GM21737 (cell line): ENCODE measurements around the gene IRF1.
A peak's percentile ranks its signal among the peaks of the same experiment; 100 is the strongest.
"Not testable (repeated sequence)": the region's sequence is repeated elsewhere in the genome, so short reads cannot be mapped to it uniquely, and the experiment has no call there.

ENCODE experiments used
- ATAC-seq: cut with Tn5 transposase; IDR thresholded peaks from one replicate; pipeline ENCODE4 v1.9.1; 2021; ENCODE audit warnings: mild to moderate bottlenecking, moderate library complexity; ENCODE audit not compliant: unreplicated experiment

The IRF1 gene

GRCh38 chr5:132490484-132491367 is at the start of gene IRF1:
Gene IRF1 (minus strand): TSS chr5:132490773. CDS start chr5:132489478, 1,295 bp downstream.
- peak; percentile 77 for ATAC-seq

- ATAC-seq = no peak
These were observed 49.6 kb upstream of the IRF1 start for GRCh38 chr5:132540149-132540548.

GRCh38 chr5:132539716-132540115 is 49.1 kb upstream of the IRF1 start:
- no peak for ATAC-seq

GRCh38 chr5:132530946-132531345 is 40.4 kb upstream of the IRF1 start:
- no peak for ATAC-seq

- ATAC-seq = no peak
These were observed 38.5 kb upstream of the IRF1 start for GRCh38 chr5:132528866-132529634.

- no peak for ATAC-seq
These were observed 37.4 kb upstream of the IRF1 start for GRCh38 chr5:132528021-132528420.

- ATAC-seq = no peak
These were observed 36.5 kb upstream of the IRF1 start for GRCh38 chr5:132526974-132527564.

GRCh38 chr5:132526290-132526973 is 35.9 kb upstream of the IRF1 start:
- ATAC-seq = no peak

GRCh38 chr5:132525299-132525724 is 34.7 kb upstream of the IRF1 start:
- peak; percentile 70 for ATAC-seq

- not testable (repeated sequence) for ATAC-seq
These were observed 34.3 kb upstream of the IRF1 start for GRCh38 chr5:132524877-132525276.

GRCh38 chr5:132522067-132522466 is 31.5 kb upstream of the IRF1 start:
- not testable (repeated sequence) for ATAC-seq

- ATAC-seq = not testable (repeated sequence)
These were observed 23.2 kb upstream of the IRF1 start for GRCh38 chr5:132513618-132514336.

GRCh38 chr5:132510076-132510475 is 19.5 kb upstream of the IRF1 start:
- no peak for ATAC-seq

- no peak for ATAC-seq
These were observed 15.6 kb upstream of the IRF1 start for GRCh38 chr5:132506094-132506692.

GRCh38 chr5:132505641-132506040 is 15.1 kb upstream of the IRF1 start:
- no peak for ATAC-seq

- no peak for ATAC-seq
These were observed 14.2 kb upstream of the IRF1 start for GRCh38 chr5:132504746-132505145.

GRCh38 chr5:132503244-132503643 is 12.7 kb upstream of the IRF1 start:
- no peak for ATAC-seq

- no peak for ATAC-seq
These were observed 11.7 kb upstream of the IRF1 start for GRCh38 chr5:132501961-132502931.

GRCh38 chr5:132501629-132501956 is 11.0 kb upstream of the IRF1 start:
- no peak for ATAC-seq
